DMS79 treated with DMSO at 0.1 percent for 48 hours (cell line): ENCODE measurements around the gene EBF4.
A peak's percentile ranks its signal among the peaks of the same experiment; 100 is the strongest.
"Not testable (repeated sequence)": the region's sequence is repeated elsewhere in the genome, so short reads cannot be mapped to it uniquely, and the experiment has no call there.

Experiments used
- DNase-seq: peaks from one replicate; lab custom pipeline; 2025; lab: John Stamatoyannopoulos, UW

EBF4 gene

DNA sequence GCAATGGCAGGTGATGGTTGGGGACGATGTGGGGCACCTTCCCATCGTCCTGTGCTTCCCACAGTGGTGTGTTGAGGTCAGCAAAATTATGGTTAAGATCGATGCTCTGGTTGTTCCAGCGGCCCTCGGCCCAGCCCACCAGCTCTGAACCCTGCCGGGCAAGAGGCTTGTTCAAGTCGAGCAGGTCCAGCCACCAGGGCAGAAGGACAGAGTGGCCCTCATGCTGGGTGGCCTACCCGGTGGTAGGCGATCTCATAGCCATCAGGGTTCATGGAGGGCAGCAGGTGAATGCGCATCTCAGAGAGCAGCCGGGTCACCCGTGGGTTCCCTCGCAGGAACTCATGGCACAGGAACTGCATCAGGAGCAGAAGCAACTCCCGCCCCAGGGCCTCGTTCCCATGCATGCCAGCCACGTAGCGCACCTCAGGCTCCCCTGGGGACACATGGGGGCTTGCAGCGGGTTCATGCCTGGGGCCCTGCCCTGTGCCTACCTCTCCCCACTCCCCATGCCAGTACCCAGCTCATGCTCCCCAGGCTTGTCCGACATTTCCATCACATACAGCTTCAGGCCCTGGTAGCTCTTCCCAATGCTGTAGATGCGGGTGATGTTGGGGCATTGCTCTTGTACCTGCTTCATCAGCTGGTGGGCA lies 103.6 kb downstream of the EBF4 start:
- DNase-seq: no peak

DNA sequence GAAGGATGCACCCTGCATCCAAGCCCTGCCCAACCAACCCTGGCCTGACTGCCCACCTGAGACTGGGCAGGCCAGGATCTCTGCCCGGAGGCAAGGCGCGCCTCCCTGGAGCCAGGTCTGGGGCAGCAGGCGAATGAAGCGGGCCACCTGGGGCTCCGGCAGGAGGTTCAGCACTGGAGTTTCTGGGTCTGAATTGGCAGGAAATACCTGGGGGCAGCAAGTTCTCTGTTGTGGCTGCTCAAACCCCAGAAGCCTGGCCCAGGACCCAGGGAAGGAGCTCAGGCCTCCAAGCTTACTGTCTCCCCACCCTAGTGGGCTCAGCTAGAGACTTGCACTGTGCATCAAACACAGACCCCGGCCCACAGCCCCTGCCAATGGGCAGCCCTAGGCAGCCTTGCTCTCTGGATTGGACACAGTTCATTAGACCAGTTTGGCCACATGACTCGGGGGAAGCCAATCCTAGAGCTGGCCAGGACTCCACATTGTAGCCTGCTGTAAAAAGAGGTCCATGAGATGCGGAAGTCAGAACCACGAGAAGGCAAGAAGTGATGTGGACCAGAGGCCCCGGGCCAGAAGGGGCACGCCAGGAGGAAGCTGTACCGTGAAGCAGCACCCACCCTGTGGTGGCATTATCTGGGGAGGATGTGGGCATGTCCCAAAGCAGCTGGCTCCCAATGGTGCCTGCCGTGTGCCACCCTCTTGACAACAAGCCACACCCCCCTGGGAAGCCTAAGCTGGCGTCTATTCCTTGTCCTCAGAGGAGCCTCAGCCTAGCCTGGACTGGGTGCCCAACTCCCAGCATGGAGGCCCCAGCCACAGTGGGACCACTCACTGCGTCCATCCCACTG lies 104.8 kb downstream of the EBF4 start:
- DNase-seq: no peak

- DNase-seq: no peak
Measured at GRCh38 chr20:2798095-2798805, 105.7 kb downstream of the EBF4 start.

GRCh38 chr20:2798814-2799213 lies 106.2 kb downstream of the EBF4 start:
- peak; percentile 35 for DNase-seq

DNA sequence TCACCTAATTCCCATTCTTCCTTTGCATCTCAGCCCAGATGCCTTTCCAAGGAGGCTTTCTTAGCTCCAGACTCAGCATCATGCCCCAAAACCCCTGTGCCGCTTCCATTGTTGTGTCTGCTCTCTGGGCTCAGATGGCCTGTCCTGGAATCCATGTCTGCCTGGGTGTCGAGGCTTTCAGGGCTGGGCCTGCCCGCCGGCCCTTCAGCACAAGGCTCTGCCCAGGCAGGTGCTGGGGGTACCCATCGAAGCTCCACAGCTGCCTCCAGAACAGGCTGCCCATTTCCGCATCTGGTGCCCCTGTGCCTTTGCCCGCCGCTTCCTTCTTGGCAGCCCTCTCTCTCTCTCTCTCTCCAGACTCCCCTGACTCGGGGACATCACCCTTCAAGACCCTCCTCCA lies 106.7 kb downstream of the EBF4 start:
- DNase-seq: peak; percentile 54

- peak; percentile 54 for DNase-seq
Measured at GRCh38 chr20:2799688-2800520, 107.3 kb downstream of the EBF4 start.

DNA sequence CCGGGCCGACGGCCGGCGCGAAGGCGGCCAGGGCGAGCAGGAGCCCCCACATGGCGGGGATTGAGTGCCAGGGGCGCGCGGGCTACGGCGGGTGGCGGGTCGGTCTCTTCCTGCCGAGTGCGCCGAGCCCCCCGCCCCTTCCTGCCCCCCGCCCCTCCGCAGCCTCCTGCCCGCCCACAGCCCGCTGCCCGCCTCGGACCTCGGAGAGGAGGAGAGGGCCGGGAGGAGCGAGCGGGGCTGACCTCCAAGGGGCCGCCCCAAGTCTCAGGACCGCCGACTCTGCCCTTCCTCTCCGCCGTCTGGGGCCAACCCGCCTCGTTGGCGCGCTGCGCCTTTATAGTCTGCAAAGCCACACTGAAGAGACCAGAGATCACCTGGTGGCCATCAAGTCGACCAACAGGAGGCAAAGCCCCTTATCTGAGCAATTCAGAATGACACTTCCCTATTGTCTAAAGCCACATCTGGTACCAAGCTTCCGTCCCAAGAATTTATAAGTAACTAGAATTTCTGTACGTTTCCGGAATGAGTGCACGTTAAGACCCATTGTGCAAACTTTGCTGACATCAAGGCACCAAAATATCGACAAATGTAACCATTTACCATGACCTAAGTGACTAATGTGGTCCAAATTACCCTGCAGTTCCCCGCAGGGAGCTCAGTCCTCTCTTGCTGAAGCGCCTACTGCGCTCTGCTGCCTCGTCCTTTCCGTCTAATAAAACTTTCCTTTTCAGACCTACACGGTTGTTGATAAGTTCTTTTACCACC lies 108.1 kb downstream of the EBF4 start, which contains the start of gene CPXM1:
TSS of gene CPXM1 (minus strand) at position 107 of the 765 bp plus-strand sequence. CDS start at position 52, 55 bp downstream.
- peak; percentile 42 for DNase-seq

DNA sequence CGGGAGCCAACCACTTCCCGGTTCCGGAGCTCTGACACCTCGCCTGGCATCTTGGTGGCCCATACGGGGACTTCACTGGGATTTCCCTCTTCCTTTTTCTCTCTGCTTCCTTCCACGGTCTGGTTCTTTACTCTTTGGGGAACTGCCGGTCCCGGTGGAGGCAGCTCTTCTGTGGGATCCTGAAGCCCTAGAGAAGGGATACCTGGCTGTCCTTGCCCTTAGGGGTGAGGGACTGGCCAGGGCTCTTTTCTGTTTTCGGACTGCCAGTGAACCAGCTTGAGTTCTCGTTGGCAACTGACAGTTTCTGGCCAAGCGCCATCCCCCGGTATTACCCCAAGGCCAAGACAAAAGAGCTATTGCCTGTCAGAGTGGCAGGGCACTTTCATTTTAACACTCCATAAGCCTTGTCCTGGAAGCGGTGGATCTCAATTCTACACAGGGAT lies 108.7 kb downstream of the EBF4 start:
- DNase-seq: peak; percentile 21

DNA sequence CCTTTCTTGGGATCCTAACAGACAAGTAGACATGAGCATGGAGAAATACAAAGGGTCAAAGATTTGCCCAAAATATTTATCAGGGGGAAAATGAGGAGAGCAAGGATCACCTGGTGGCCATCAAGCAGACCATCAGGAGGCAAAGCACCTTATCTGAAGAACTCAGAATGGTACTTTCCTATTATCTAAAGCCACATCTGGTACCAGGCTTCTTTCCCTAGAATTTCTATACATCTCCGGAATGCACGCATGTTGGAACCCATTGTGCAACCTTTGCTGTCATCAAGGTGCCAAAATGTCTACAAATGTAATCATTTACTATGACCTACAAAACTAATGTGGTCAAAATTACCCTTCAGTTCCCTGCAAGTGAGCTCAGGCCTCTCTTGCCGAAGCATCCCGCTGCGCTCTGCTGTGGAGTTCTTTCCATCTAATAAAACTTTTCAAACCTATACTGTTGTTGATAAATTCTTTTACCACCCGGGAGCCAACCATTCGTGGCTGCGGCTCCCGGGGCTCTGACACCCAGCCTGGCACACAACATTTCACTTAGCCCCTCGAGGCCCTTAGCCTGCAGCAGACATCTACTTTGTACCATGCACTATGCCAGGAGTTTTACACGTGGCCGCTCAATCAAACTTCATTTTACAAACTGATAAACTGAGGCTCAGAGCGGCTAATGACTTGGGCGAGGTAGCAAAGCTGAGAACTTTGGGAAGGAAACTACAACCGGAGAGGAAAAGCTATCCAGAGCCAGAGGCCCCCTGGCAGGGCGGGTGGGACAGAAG lies 111.7 kb downstream of the EBF4 start:
- no peak for DNase-seq

DNA sequence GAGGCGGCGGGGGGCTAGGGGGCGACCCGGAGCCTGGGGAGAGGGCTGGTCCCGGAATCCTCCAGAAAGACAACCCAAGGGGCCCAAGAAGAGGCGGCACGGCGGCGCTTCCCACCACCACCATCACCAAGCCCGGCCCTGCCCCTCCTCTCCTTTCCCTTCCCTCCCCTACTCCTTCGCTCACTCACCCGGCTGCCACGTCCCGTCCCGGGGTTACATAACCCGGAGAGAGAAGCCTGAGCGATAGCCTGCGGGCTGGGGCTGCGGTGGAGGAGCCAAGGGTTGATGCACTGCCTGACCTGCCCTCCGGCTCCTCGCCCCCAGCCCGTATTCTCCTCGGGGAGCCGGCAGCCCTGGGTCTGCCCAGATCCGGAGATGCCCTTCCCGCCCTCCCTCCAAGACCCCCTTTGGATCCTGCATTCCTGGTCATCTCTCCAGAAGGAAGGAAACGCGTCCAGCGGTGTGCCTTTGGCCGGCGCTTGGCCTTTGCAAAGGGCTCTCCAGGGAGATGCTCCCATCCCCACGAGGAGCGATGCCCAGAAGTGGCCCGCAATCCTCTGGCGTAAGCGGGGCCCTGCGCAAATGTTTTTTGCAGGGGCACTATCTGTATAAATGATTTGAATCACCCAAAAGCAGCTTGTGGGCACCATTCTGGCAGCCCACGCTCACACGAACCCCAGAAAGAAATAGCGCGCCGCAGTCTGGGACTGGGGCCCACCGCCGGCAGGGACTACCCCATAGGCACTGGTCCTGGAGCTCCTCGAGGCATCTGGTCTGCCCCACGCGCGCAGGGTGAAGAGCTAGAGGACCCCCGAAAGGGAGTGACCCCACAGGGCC lies 112.5 kb downstream of the EBF4 start:
- DNase-seq: no peak

DNA sequence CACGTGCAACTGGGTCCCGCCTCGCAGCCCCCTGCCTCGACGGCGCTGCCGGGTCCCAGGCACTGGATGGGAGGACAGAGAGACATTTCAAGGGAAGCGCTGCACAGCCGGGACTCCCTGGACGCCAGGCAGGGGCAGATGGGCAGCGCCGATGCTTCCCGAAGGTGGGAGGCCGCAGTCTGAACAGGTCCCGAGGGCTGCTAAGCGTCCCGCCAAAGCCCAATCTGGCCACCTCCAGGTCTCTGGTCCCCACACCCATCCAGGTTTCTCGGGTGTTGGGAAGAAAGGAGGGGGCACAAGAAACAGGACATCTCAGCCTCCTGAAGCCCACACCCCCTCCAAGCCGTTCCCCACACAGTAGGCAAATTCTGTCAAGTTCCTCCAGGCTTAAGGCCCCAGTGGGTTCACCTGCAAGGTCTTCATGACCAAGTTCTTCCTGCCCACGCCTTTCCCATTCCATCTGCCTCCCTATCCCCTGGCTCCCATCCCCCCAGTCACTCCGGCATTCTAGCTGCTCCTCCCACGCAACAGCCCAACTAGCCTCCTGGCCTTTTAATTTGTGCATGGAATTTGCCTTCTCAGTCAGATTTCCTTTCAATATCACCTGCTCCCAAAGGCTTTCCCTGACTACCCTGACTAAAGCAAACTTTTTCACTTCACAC lies 113.2 kb downstream of the EBF4 start:
- DNase-seq: no peak

DNA sequence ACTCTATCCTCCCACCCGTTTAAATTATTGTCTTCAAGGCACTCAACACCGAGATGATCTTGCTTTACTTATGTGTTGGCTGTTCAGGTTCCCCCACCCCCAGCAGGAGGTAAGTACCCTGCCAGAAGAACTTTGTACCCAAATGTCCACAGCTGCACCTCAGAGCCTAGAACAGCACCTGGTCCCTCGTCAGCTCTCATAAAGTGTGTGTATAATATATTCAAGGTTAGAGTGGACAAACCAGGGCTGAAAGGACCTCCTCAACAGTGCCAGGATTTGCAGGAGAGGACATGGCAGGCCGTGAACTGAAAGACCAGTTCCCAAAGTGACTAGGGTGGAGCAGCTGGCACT lies 113.7 kb downstream of the EBF4 start:
- DNase-seq: no peak

GRCh38 chr20:2807019-2807418 lies 114.4 kb downstream of the EBF4 start:
- DNase-seq: no peak

DNA sequence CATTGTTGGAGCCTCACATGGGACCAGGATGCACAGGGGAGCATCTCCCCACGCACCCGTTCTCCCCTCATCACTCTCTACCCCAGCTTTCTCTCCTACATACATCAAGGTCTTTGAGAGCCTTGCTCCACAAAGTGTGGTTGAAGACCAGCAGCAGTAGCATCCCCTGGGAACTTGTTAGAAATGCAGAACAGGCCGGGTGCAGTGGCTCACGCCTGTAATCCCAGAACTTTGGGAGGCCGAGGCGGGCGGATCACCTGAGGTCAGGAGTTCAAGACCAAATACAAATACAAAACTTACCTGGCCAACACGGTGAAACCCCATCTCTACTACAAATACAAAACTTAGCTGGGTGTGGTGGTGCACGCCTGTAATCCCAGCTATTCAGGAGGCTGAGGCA lies 115.3 kb downstream of the EBF4 start:
- not testable (repeated sequence) for DNase-seq

- DNase-seq: no peak
Measured at GRCh38 chr20:2809690-2810089, 117.1 kb downstream of the EBF4 start.
